Pancreas (tissue), 10 donors: ENCODE measurements around the gene NDST4. TPM values are rescaled to one million over a fixed set of nuclear protein-coding genes. Genes with fewer than 3 reads are reported as not detected.

ENCODE experiments used
- ATAC-seq, 4 donors: fragments of 200-7000 bp; cut with Tn5 transposase; one replicate each; pipeline versions ENCODE4 v1.8.0 to v1.9.1; 2020; ENCODE audit warnings: mild to moderate bottlenecking in 4 of 4, moderate library complexity in 4 of 4
- DNase-seq, 6 donors: peaks; one replicate each; pipeline ENCODE4 v3.0.0-alpha.2; 2020
- FAIRE-seq: peaks from 2 replicates; lab custom pipeline; 2012; peaks lifted over from hg19 to GRCh38; lab: Jason Lieb, UNC
- H3K27ac ChIP-seq, 4 donors: fragments of 200-600 bp; sonication (generic); 1 replicate in 3 of 4; 2 replicates in 1 of 4; pipeline versions ENCODE4 v1.5.0 to v1.8.0; 2020
- H3K27me3 ChIP-seq, 4 donors: fragments of 200-600 bp; one replicate each; pipeline ENCODE4 v1.8.0; 2021
- H3K36me3 ChIP-seq, 3 donors: fragments of 200-600 bp; sonication (generic) in 1 of 3; one replicate each; pipeline versions ENCODE4 v1.5.0 to v1.8.0; 2020 to 2021
- H3K4me1 ChIP-seq, 3 donors: fragments of 200-600 bp; one replicate each; pipeline ENCODE4 v1.8.0; 2021
- H3K4me3 ChIP-seq, 4 donors: fragments of 200-600 bp; sonication (generic) in 2 of 4; one replicate each; pipeline versions ENCODE4 v1.5.0 to v1.8.0; 2020 to 2021
- H3K9me3 ChIP-seq, 4 donors: fragments of 200-600 bp; one replicate each; pipeline ENCODE4 v1.8.0; 2021
- WGBS, 2 donors: extraction: QIAGEN DNeasy Blood & Tissue Kit; methylation state at CpG; one replicate each; pipeline ENCODE4 v1.1.7; 2013; 5-methylcytosine and 5-hydroxymethylcytosine counted together
- intact Hi-C, 3 donors: fragments of 100-400 bp; cut with DNase I; formaldehyde crosslinking; loops; one replicate each; pipeline versions ENCODE4 v1.11.1 to v1.14.2; 2022
- polyA plus RNA-seq, 2 donors: library from polyadenylated mRNA; stranded (reverse); fragments of 200-250 nt; gene quantifications; one replicate each; pipeline ENCODE4 v1.2.3, GENCODE V29; 2013
- total RNA-seq, 6 donors: library from RNA; stranded (reverse); fragmentation: NEBNext Ultra II Directional in 4 of 6; extraction: Animal tissue kit (Norgen Biotek cat#: 25700) in 4 of 6; gene quantifications; one replicate each; pipeline versions ENCODE4 v1.2.1 to v1.2.4, GENCODE V29; 2021 to 2023
- TF ChIP-seq, protein P1 (sequence below), 4 donors: fragments of 200-600 bp; sonication (generic) in 3 of 4; IDR thresholded peaks; one replicate each; pipeline versions ENCODE4 v1.5.0 to v1.8.0; 2021; ENCODE audit warnings: antibody characterized with exemption in 4 of 4
- donor health status: healthy with polysubstance abuse.
- donor health status: DM: no; HTN: no; CAD: no; lungs with moderate emphysema.
- donor health status: DM: no; HTN: no; CAD: no.
- donor health status: control.
- donor health status: control.
- donor health status: Bipolar disorder and iron deficiency.
- donor health status: DM: yes; HTN: yes; CAD: no.
- donor health status: DM: no; HTN: no; CAD: no.
- donor health status: DM: no; HTN: no; CAD: no.
- donor health status: DM: yes; HTN: yes; CAD: no.

Gene NDST4
- total and polyA plus RNA-seq, 8 donors = not detected

DNA sequence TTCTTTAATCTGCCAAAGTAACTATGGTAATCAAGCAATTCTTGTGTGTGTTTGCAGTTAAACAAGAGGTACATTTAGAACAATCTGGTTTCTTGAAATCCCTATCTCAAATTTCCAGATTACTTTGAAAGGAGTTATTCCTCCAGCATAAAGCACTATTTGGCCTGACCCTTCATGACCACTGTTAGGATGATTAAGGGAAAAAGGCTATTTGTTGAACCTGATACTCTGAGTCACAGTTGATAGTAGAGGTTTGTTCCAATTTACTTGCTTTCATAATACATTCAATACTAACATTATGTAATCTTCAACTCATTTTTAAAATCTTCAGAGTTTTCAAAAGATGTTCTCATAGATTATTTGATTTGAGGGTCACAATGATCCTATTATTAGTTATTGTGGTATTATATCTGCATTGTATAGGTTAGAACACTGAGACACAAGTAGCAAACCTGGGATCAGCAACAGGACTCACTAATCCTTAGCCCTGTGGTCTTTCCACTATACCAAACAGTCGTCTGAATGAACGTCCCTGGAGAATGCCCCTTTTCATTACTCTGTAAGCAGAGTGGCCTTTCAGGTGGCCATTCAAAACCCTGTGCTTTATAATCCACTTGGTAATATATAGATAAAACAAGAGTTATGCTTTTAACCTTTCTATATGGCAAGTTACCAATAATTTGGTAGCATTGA is 8.1 kb upstream of the NDST4 start:
- H3K4me3 ChIP-seq = no peak overlapping the region
- intact Hi-C loops = no loop called here
- no peaks in the 10 kb centered on the region for H3K27me3 ChIP-seq
- 29 to 32% methylated on average over 2 of the region's 2 CpGs for WGBS, 2 donors
- FAIRE-seq = no peak
- H3K9me3 ChIP-seq = no peaks in the 10 kb centered on the region
- H3K27ac ChIP-seq = no peak overlapping the region
- peak; percentile 66 to 94 (median 88) for ATAC-seq
- no peaks in the 10 kb centered on the region for H3K36me3 ChIP-seq
- no peak for DNase-seq
- peaks cover 0 to 4% (median 3%) of the 10 kb centered on the region in 3 donors for H3K4me1 ChIP-seq
- TF ChIP-seq, protein P1, sequence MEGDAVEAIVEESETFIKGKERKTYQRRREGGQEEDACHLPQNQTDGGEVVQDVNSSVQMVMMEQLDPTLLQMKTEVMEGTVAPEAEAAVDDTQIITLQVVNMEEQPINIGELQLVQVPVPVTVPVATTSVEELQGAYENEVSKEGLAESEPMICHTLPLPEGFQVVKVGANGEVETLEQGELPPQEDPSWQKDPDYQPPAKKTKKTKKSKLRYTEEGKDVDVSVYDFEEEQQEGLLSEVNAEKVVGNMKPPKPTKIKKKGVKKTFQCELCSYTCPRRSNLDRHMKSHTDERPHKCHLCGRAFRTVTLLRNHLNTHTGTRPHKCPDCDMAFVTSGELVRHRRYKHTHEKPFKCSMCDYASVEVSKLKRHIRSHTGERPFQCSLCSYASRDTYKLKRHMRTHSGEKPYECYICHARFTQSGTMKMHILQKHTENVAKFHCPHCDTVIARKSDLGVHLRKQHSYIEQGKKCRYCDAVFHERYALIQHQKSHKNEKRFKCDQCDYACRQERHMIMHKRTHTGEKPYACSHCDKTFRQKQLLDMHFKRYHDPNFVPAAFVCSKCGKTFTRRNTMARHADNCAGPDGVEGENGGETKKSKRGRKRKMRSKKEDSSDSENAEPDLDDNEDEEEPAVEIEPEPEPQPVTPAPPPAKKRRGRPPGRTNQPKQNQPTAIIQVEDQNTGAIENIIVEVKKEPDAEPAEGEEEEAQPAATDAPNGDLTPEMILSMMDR (IDR thresholded peaks at IDR 0.05) = no peak

DNA sequence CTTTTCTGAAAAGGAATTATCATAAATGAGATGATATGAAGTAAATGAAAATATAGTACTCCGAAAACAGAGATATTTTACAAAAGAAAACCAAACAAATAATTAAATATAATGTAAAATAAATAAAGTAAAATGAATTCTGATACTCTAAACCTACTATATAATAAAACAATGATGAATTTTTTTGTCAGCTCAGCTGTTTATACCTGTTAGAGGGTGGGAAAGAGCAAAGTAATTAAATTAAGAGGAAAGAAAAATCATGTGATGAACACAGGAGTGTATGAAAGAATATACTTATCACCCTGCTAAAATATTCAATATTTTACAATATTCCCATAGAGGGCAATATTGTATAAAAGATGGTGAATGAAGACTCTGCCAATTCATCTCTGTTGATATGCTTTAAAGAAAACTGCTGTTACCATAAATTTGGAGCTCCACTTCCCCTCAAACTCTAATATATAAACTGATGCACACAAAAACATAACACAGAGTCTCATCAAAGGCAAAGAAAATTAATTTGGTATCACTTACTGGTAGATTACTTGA is 6.5 kb upstream of the NDST4 start:
- Histone ChIP-seq H3K4me1 (peaks cover 0 to 4% (median 3%) of the 10 kb centered on the region in 3 donors), H3K27me3 (peaks cover 0 to 12% (median 3%) of the 10 kb centered on the region in 4 donors), H3K27ac (no peak overlapping the region), H3K4me3 (no peak overlapping the region), H3K9me3 (no peaks in the 10 kb centered on the region), H3K36me3 (no peaks in the 10 kb centered on the region)
- DNase-seq (no peak), ATAC-seq (peak in 1 of 4 donors; percentile 40), FAIRE-seq (no peak)
- TF ChIP-seq, protein P1 (IDR thresholded peaks at IDR 0.05) = no peak
- intact Hi-C loops = no loop called here
- whole genome bisulfite sequencing, 2 donors = 57 to 71% methylated on average over 1 of the region's 1 CpG

DNA sequence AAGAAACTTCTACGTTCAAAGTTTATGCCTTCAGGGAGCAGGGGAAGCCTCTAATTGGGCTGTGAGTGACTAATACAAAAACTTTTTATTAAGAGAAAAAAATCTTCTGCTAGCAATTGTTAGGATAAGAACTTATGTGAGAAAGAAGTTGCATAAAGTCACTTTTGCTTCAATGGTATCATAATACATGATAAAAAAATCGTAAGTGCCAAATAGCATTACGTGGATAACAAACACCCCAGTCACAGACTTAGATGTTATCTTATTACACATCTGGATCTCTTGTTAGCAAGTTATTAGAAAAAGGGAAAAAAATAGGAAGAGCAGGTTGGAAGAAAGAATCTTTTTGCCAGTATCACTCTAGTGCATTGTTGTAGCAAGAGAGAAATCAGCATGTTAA is 4.2 kb upstream of the NDST4 start:
- 71 to 73% methylated on average over 3 of the region's 3 CpGs for WGBS, 2 donors
- intact Hi-C loops = no loop called here

DNA sequence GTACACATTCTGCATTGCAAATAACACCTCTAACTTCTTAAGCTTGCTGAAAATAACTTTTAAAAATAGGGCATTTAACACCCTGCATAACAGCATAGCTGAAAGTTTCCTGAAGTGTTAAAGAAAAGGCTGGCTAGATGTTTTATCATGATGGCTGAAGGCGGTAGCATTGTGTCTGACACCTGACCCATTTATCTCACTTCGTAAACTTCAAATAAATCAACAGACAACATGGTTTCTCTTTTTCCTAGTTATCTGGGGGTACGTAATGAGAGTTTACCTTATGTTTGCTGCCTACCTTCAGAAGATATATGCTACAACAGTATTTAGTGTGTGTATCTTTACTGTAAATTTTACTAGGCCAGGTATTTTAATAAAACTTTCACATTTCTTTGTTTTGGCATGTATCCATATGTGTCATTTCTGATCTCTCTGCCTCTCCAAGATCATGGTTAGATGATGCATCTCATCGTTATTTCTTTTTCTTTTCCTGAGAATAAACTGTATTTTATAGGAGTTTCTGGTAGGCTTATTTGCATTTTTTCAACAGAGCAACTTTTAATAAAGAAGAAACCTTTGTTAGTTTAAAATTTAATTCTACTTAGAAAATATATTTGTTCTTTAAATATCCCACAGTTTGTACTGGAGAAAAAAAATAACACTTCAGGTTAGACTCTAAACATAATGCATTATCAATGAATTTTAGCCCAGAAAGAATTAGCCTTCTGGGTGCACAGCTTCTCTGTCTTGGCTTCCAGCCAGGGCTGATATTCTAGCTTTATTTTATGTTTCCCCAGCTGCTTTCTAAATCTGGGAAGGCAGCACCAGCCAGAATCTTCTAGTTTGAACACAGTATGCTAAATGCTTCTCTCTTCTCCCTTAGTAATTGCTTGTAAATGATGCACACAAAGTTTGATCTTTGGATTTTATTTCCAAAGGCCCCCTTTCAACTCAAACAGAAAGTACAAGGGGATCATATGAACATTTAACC is 2.9 kb downstream of the NDST4 start:
- FAIRE-seq (no peak), ATAC-seq (no peak), DNase-seq (no peak)
- WGBS, 2 donors = 43 to 46% methylated on average over 4 of the region's 4 CpGs
- Histone ChIP-seq H3K4me3 (no peak overlapping the region), H3K9me3 (no peaks in the 10 kb centered on the region), H3K36me3 (no peaks in the 10 kb centered on the region), H3K4me1 (no peaks in the 10 kb centered on the region), H3K27me3 (peaks cover 0 to 18% (median 3%) of the 10 kb centered on the region in 4 donors), H3K27ac (no peak overlapping the region)
- intact Hi-C loops = no loop called here
- TF ChIP-seq, protein P1 (IDR thresholded peaks at IDR 0.05) = no peak

More for the DNA sequence above, 4.2 kb upstream of the NDST4 start:
- Histone ChIP-seq H3K27me3 (peaks cover 0 to 12% (median 3%) of the 10 kb centered on the region in 4 donors), H3K27ac (no peak overlapping the region), H3K4me3 (no peak overlapping the region), H3K9me3 (no peaks in the 10 kb centered on the region), H3K4me1 (peaks cover 0 to 4% (median 3%) of the 10 kb centered on the region in 3 donors), H3K36me3 (no peaks in the 10 kb centered on the region)
- no peak for FAIRE-seq
- DNase-seq = no peak
- TF ChIP-seq, protein P1 (IDR thresholded peaks at IDR 0.05) = no peak
- ATAC-seq = no peak
